Progenitor cell of endocrine pancreas (in vitro differentiated cells): ENCODE data around the gene STK38L. TPM values are rescaled to one million over a fixed set of nuclear protein-coding genes. Genes with fewer than 3 reads are reported as not detected.
A peak's percentile ranks its signal among the peaks of the same experiment; 100 is the strongest.

Experiments used
- DNase-seq: peaks from one replicate; pipeline ENCODE4 v3.0.0; 2021; ENCODE audit warnings: low spot score; ENCODE audit not compliant: unreplicated experiment
- H3K27ac Mint-ChIP-seq: 2 replicates; pipeline ENCODE4 v1.8.0; 2021; ENCODE audit warnings: mild to moderate bottlenecking, moderate library complexity, mixed read lengths
- H3K27me3 Mint-ChIP-seq: 2 replicates; pipeline ENCODE4 v1.8.0; 2021; ENCODE audit warnings: mixed read lengths
- H3K36me3 Mint-ChIP-seq: 2 replicates; pipeline ENCODE4 v1.8.0; 2022; ENCODE audit warnings: mixed read lengths; ENCODE audit not compliant: insufficient read depth
- H3K4me1 Mint-ChIP-seq: 2 replicates; pipeline ENCODE4 v1.8.0; 2021; ENCODE audit warnings: low read depth, mixed read lengths
- H3K4me3 Mint-ChIP-seq: 2 replicates; pipeline ENCODE4 v1.8.0; 2021; ENCODE audit warnings: low read depth, mild to moderate bottlenecking, moderate library complexity, mixed read lengths
- H3K9me3 Mint-ChIP-seq: 2 replicates; pipeline ENCODE4 v1.8.0; 2021; ENCODE audit warnings: low read depth, mixed read lengths
- total RNA-seq: library from RNA; stranded (reverse); gene quantifications from 2 replicates; pipeline ENCODE4 v1.2.1, GENCODE V29; 2021
- TF ChIP-seq, protein P1 (sequence below): fragments of 200-600 bp; sonication (generic); IDR thresholded peaks from one replicate; pipeline ENCODE4 v1.5.0; 2021; ENCODE audit warnings: antibody characterized with exemption, mild to moderate bottlenecking; ENCODE audit not compliant: unreplicated experiment

Gene STK38L
- total RNA-seq, 1 donor from 2014 or later = 149 TPM

DNA sequence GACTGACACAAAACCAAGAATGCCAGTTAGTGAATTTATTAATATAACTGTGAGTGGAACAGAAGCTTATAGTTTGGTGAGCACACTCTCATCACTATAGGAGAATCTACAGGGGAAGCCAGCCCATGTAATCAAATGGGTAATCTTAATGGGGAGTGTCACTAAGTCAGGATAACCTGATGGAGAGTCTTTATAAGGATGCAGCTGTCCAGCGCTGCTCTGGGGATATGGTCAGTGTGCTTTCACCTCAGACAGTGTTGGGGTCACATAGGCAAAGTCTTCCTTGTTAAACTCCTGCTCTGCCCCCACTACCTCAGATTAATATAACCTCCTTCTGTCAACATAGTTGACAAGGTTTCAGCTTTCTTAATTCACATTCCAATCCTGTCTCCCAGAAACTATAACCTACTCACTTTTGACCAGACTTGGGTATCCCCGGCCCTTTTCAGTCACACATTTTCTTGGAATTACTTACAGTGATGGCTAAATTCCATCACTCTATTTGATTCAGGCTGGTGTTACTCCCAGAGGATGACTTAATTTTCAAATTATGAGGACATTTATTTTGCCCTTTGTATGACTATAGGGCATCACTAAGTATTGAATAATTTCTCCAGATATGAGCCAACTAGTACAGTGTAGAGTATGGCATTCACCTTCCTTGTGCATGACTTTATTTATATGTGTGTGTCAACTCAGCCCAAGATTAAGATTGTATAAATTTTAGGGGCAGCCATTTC is 13.2 kb downstream of the STK38L start:
- Mint-ChIP-seq H3K27me3 (no peaks in the 10 kb centered on the region), H3K36me3 (peaks cover 22% of the 10 kb centered on the region), H3K4me1 (peaks cover 48% of the 10 kb centered on the region), H3K4me3 (no peak overlapping the region), H3K27ac (no peak overlapping the region), H3K9me3 (peaks cover 8% of the 10 kb centered on the region)
- DNase-seq = no peak
- TF ChIP-seq, protein P1, sequence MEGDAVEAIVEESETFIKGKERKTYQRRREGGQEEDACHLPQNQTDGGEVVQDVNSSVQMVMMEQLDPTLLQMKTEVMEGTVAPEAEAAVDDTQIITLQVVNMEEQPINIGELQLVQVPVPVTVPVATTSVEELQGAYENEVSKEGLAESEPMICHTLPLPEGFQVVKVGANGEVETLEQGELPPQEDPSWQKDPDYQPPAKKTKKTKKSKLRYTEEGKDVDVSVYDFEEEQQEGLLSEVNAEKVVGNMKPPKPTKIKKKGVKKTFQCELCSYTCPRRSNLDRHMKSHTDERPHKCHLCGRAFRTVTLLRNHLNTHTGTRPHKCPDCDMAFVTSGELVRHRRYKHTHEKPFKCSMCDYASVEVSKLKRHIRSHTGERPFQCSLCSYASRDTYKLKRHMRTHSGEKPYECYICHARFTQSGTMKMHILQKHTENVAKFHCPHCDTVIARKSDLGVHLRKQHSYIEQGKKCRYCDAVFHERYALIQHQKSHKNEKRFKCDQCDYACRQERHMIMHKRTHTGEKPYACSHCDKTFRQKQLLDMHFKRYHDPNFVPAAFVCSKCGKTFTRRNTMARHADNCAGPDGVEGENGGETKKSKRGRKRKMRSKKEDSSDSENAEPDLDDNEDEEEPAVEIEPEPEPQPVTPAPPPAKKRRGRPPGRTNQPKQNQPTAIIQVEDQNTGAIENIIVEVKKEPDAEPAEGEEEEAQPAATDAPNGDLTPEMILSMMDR = no peak

DNA sequence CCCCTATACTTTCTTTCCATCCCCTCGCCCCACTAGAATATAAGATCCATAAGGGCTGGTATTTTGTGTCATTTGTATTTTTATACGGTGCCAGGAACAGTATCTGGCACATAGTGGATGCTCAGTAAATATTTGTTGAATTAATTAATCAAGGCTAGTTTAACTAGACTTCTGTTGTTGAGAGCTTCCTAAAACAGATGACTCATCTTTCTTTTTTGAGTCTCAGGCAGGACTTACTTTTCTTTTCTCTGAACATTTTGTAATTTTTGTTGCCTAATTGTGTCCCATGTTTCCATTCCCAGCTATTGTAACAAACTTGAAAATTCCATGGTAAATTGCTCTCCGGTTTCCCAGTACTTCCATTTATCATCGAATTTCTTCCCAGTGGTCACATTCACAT is 16.7 kb downstream of the STK38L start:
- DNase-seq = no peak
- Mint-ChIP-seq H3K36me3 (peaks cover 9% of the 10 kb centered on the region), H3K4me1 (peaks cover 32% of the 10 kb centered on the region), H3K27me3 (no peaks in the 10 kb centered on the region), H3K9me3 (peaks cover 6% of the 10 kb centered on the region), H3K27ac (peak overlapping the region; percentile 84), H3K4me3 (no peak overlapping the region)
- TF ChIP-seq, protein P1 = no peak

DNA sequence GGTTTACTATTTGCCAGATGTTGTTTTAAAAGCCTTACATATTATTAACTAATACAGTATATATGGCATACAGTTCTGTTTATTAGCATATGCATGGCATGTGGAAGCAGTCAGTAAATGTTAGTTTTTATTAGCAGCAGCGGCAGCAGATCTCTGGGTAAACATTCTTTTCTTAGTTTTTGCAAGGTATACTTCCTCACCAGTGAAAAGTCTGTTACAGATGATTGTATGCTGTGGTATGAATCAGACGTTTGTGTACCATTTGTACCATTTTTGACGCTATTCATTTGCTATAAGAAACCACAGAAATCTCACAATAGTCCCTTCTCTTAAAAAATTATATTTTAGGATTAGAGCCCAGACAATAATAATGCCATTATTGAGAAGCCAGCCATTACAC is 17.8 kb downstream of the STK38L start:
- peaks cover 6% of the 10 kb centered on the region for H3K36me3 Mint-ChIP-seq
- H3K4me1 Mint-ChIP-seq = peaks cover 32% of the 10 kb centered on the region
- H3K9me3 Mint-ChIP-seq = peaks cover 4% of the 10 kb centered on the region
- H3K27me3 Mint-ChIP-seq = no peaks in the 10 kb centered on the region
- H3K4me3 Mint-ChIP-seq = no peak overlapping the region
- TF ChIP-seq, protein P1 = no peak
- H3K27ac Mint-ChIP-seq = no peak overlapping the region
- no peak for DNase-seq

DNA sequence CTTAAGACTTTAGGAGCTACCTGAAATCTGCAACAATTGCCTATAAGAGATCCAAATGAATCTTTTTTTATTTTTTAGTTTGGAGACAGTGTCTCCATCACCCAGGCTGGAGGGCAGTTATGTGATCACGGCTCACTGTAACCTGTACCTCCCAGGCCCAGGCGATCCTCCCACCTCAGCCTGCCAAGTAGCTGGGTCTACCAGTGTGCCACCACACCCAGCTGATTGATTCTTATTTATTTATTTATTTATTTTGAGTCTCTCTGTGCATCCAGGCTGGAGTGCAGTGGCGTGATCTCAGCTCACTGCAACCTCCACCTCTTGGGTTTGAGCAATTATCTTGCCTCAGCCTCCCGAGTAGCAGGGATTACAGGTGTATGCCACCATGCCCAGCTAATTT is 26.1 kb downstream of the STK38L start:
- Mint-ChIP-seq H3K27ac (peak overlapping the region; percentile 47), H3K27me3 (no peaks in the 10 kb centered on the region), H3K9me3 (peaks cover 13% of the 10 kb centered on the region), H3K4me1 (peaks cover 41% of the 10 kb centered on the region), H3K4me3 (no peak overlapping the region), H3K36me3 (peaks cover 37% of the 10 kb centered on the region)
- TF ChIP-seq, protein P1 = no peak
- DNase-seq = no peak

DNA sequence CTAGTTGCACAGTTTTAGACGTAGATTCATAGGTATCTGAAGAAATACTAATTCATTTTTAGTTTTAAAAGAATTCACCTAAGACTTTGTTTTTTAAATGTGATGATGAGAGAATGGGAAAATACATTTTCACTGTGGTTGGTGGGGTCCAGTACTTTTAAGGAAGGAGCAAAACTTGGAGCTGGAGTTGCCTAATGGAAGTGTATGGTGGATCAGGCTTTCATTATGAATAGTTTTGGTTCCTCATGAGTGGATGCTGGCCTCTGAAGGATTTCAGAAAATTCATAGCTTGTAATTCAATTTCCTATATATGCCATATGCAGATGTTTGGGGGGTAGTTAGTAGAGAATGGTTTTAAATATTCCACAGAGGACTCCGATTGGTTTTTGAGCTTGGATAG is 27.1 kb downstream of the STK38L start:
- DNase-seq = no peak
- Mint-ChIP-seq H3K9me3 (peaks cover 13% of the 10 kb centered on the region), H3K27ac (peak overlapping the region; percentile 88), H3K36me3 (peaks cover 37% of the 10 kb centered on the region), H3K27me3 (no peaks in the 10 kb centered on the region), H3K4me3 (no peak overlapping the region), H3K4me1 (peaks cover 44% of the 10 kb centered on the region)
- TF ChIP-seq, protein P1 = no peak
